ENCODE results near the gene PATE2. TPM values are rescaled to one million over a fixed set of nuclear protein-coding genes. Genes with fewer than 3 reads are reported as not detected.

PATE2 gene
- total and polyA plus RNA-seq, 2 donors (not counting 1 experiment from before 2014, with no cell fraction given), result not detected

DNA sequence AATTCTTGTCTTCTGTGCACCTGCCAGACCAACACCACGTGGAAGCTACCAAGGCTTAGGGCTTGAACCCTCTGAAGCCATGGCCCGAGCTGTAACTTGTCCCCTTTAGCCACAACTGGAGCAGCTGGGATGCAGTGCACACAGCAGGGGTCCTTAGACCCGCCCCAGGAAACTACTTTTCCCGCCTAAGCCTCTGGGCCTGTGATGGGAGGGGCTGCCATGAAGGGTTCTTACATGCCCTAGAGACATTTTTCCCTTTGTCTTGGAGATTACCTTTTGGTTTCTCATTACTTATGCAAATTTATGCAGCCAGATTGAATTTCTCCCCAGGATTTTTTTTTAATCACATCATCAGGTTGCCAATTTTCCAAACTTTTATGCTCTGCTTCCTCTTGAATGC is 19.0 kb upstream of the PATE2 start:
- no peak overlapping the region for H3K27ac ChIP-seq (ENCODE audit: low read length in 2 of 2)
- H3K27me3 Mint-ChIP-seq, result peaks cover 8% of the 10 kb centered on the region
- no peak overlapping the region for H3K4me3 ChIP-seq (ENCODE audit: control extremely low read depth in 1 of 5, extremely low read depth in 1 of 5, insufficient read depth in 1 of 5, low read depth in 2 of 5, low read length in 4 of 5)
- no peak overlapping the region for H2AFZ ChIP-seq (ENCODE audit: insufficient read depth, low read depth, low read length, poor library complexity, severe bottlenecking)
- peaks cover 30% of the 10 kb centered on the region for H3K9me3 Mint-ChIP-seq (ENCODE audit: insufficient read depth)
- CTCF ChIA-PET, result no interaction called here
- ATAC-seq (ENCODE audit: low read depth), result no peak
- H3K9ac ChIP-seq (ENCODE audit: low read length), result no peak overlapping the region
- H3K79me2 ChIP-seq (ENCODE audit: control insufficient read depth, insufficient read depth, low read length), result no peaks in the 10 kb centered on the region
- no peak for DNase-seq
- no peak overlapping the region for H3K4me3 Mint-ChIP-seq
- 0% methylated on average over 1 of the region's 4 CpGs for WGBS (ENCODE audit: insufficient coverage)
- no peak overlapping the region for H3K27ac Mint-ChIP-seq
- TF ChIP-seq, protein P1, sequence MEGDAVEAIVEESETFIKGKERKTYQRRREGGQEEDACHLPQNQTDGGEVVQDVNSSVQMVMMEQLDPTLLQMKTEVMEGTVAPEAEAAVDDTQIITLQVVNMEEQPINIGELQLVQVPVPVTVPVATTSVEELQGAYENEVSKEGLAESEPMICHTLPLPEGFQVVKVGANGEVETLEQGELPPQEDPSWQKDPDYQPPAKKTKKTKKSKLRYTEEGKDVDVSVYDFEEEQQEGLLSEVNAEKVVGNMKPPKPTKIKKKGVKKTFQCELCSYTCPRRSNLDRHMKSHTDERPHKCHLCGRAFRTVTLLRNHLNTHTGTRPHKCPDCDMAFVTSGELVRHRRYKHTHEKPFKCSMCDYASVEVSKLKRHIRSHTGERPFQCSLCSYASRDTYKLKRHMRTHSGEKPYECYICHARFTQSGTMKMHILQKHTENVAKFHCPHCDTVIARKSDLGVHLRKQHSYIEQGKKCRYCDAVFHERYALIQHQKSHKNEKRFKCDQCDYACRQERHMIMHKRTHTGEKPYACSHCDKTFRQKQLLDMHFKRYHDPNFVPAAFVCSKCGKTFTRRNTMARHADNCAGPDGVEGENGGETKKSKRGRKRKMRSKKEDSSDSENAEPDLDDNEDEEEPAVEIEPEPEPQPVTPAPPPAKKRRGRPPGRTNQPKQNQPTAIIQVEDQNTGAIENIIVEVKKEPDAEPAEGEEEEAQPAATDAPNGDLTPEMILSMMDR (IDR thresholded peaks at IDR 0.05), result no peak
- no peak for TF ChIP-seq EZH2 (IDR thresholded peaks at IDR 0.05; ENCODE audit: borderline replicate concordance, insufficient read depth, low read depth, low read length, poor library complexity, severe bottlenecking)
- H3K4me2 ChIP-seq (replicated peaks; ENCODE audit: low read depth, low read length, poor library complexity, severe bottlenecking), result no peak overlapping the region
- H4K20me1 ChIP-seq (ENCODE audit: control insufficient read depth, insufficient read depth, low read length, poor library complexity, severe bottlenecking), result no peaks in the 10 kb centered on the region
- no peaks in the 10 kb centered on the region for H3K4me1 ChIP-seq (ENCODE audit: control insufficient read depth in 2 of 2, insufficient read depth in 2 of 2, low read length in 2 of 2)
- POLR2A ChIA-PET, result no interaction called here
- no peaks in the 10 kb centered on the region for H3K4me1 Mint-ChIP-seq
- no peaks in the 10 kb centered on the region for H3K27me3 ChIP-seq (replicated peaks in 1 of 4; ENCODE audit: control extremely low read depth in 1 of 4, control insufficient read depth in 3 of 4, insufficient read depth in 4 of 4, low read length in 3 of 4)
- intact Hi-C loops (cut with micrococcal nuclease), result no loop called here
- peaks cover 0 to 12% (median 7%) of the 10 kb centered on the region in 3 donors for H3K9me3 ChIP-seq (ENCODE audit: control extremely low read depth in 1 of 3, control insufficient read depth in 2 of 3, insufficient read depth in 1 of 3, low read length in 2 of 3)
- H3K36me3 ChIP-seq (replicated peaks in 1 of 2; ENCODE audit: control extremely low read depth in 1 of 2, control insufficient read depth in 1 of 2, extremely low read depth in 1 of 2, insufficient read depth in 2 of 2, low read length in 1 of 2), result no peaks in the 10 kb centered on the region

DNA sequence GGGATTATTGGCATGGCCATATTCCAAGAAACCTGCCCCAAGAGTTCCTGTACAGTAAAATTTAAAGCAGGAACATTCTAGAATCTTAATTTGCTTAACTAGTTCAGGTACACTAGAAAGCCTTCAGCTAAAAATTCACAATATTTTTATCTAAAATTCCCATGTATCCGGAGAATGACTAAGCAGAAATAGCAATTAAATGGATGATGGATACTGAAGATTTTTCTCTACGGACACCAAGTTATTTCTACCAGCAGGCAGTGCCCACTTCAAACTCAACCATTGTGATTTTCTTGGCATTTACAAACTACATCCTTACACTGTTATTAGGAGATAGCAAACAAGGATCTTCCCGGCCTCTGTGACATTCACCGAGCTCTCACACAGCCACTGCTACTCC is 12.2 kb upstream of the PATE2 start:
- H3K4me3 ChIP-seq (ENCODE audit: control extremely low read depth in 1 of 5, extremely low read depth in 1 of 5, insufficient read depth in 1 of 5, low read depth in 2 of 5, low read length in 4 of 5), result no peak overlapping the region
- H3K27me3 ChIP-seq (replicated peaks in 1 of 4; ENCODE audit: control extremely low read depth in 1 of 4, control insufficient read depth in 3 of 4, insufficient read depth in 4 of 4, low read length in 3 of 4), result no peaks in the 10 kb centered on the region
- no peaks in the 10 kb centered on the region for H3K36me3 ChIP-seq (replicated peaks in 1 of 2; ENCODE audit: control extremely low read depth in 1 of 2, control insufficient read depth in 1 of 2, extremely low read depth in 1 of 2, insufficient read depth in 2 of 2, low read length in 1 of 2)
- CTCF ChIA-PET, result no interaction called here
- H3K4me2 ChIP-seq (replicated peaks; ENCODE audit: low read depth, low read length, poor library complexity, severe bottlenecking), result no peak overlapping the region
- peaks cover 0 to 4% (median 2%) of the 10 kb centered on the region in 3 donors for H3K9me3 ChIP-seq (ENCODE audit: control extremely low read depth in 1 of 3, control insufficient read depth in 2 of 3, insufficient read depth in 1 of 3, low read length in 2 of 3)
- no peak for DNase-seq
- TF ChIP-seq EZH2 (IDR thresholded peaks at IDR 0.05; ENCODE audit: borderline replicate concordance, insufficient read depth, low read depth, low read length, poor library complexity, severe bottlenecking), result no peak
- TF ChIP-seq, protein P1 (IDR thresholded peaks at IDR 0.05), result no peak
- no peak overlapping the region for H3K9ac ChIP-seq (ENCODE audit: low read length)
- POLR2A ChIA-PET, result no interaction called here
- no peak overlapping the region for H2AFZ ChIP-seq (ENCODE audit: insufficient read depth, low read depth, low read length, poor library complexity, severe bottlenecking)
- intact Hi-C loops (cut with micrococcal nuclease), result no loop called here
- H3K27me3 Mint-ChIP-seq, result peaks cover 4% of the 10 kb centered on the region
- H3K79me2 ChIP-seq (ENCODE audit: control insufficient read depth, insufficient read depth, low read length), result no peaks in the 10 kb centered on the region
- no peak overlapping the region for H3K27ac ChIP-seq (ENCODE audit: low read length in 2 of 2)
- no peaks in the 10 kb centered on the region for H3K4me1 ChIP-seq (ENCODE audit: control insufficient read depth in 2 of 2, insufficient read depth in 2 of 2, low read length in 2 of 2)
- H4K20me1 ChIP-seq (ENCODE audit: control insufficient read depth, insufficient read depth, low read length, poor library complexity, severe bottlenecking), result no peaks in the 10 kb centered on the region
- H3K4me1 Mint-ChIP-seq, result no peaks in the 10 kb centered on the region
- no peak overlapping the region for H3K27ac Mint-ChIP-seq
- ATAC-seq (ENCODE audit: low read depth), result no peak
- no peak overlapping the region for H3K4me3 Mint-ChIP-seq
- WGBS (ENCODE audit: insufficient coverage), result 91% methylated on average over 2 of the region's 4 CpGs
- H3K9me3 Mint-ChIP-seq (ENCODE audit: insufficient read depth), result peaks cover 14% of the 10 kb centered on the region
